ENCODE data around the gene GPX2. TPM values are rescaled to one million over a fixed set of nuclear protein-coding genes. Genes with fewer than 3 reads are reported as not detected.

GPX2 gene
- total and polyA plus RNA-seq, 2 experiments from 2014 or later = 0.78 to 2.2 TPM

DNA sequence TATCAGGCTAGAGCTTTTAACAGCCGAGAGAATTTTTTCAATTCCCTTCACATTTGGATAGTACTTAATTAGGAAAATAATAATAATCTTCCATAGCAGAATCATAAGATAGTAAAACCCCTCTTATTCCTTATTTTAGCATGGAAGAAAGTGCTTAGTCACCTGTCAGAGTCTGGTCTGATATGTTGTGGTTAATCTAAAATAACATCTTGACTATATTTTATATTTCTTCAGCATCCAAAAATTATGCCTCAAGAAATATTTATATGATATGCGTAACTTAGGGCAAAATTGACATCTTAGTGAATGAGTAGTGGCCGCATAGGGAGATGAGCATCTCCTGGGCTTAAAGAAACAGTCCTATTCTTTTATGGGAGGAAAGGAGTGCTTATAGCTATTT is 15.5 kb downstream of the GPX2 start (continued):
- TF ChIP-seq, protein P1, sequence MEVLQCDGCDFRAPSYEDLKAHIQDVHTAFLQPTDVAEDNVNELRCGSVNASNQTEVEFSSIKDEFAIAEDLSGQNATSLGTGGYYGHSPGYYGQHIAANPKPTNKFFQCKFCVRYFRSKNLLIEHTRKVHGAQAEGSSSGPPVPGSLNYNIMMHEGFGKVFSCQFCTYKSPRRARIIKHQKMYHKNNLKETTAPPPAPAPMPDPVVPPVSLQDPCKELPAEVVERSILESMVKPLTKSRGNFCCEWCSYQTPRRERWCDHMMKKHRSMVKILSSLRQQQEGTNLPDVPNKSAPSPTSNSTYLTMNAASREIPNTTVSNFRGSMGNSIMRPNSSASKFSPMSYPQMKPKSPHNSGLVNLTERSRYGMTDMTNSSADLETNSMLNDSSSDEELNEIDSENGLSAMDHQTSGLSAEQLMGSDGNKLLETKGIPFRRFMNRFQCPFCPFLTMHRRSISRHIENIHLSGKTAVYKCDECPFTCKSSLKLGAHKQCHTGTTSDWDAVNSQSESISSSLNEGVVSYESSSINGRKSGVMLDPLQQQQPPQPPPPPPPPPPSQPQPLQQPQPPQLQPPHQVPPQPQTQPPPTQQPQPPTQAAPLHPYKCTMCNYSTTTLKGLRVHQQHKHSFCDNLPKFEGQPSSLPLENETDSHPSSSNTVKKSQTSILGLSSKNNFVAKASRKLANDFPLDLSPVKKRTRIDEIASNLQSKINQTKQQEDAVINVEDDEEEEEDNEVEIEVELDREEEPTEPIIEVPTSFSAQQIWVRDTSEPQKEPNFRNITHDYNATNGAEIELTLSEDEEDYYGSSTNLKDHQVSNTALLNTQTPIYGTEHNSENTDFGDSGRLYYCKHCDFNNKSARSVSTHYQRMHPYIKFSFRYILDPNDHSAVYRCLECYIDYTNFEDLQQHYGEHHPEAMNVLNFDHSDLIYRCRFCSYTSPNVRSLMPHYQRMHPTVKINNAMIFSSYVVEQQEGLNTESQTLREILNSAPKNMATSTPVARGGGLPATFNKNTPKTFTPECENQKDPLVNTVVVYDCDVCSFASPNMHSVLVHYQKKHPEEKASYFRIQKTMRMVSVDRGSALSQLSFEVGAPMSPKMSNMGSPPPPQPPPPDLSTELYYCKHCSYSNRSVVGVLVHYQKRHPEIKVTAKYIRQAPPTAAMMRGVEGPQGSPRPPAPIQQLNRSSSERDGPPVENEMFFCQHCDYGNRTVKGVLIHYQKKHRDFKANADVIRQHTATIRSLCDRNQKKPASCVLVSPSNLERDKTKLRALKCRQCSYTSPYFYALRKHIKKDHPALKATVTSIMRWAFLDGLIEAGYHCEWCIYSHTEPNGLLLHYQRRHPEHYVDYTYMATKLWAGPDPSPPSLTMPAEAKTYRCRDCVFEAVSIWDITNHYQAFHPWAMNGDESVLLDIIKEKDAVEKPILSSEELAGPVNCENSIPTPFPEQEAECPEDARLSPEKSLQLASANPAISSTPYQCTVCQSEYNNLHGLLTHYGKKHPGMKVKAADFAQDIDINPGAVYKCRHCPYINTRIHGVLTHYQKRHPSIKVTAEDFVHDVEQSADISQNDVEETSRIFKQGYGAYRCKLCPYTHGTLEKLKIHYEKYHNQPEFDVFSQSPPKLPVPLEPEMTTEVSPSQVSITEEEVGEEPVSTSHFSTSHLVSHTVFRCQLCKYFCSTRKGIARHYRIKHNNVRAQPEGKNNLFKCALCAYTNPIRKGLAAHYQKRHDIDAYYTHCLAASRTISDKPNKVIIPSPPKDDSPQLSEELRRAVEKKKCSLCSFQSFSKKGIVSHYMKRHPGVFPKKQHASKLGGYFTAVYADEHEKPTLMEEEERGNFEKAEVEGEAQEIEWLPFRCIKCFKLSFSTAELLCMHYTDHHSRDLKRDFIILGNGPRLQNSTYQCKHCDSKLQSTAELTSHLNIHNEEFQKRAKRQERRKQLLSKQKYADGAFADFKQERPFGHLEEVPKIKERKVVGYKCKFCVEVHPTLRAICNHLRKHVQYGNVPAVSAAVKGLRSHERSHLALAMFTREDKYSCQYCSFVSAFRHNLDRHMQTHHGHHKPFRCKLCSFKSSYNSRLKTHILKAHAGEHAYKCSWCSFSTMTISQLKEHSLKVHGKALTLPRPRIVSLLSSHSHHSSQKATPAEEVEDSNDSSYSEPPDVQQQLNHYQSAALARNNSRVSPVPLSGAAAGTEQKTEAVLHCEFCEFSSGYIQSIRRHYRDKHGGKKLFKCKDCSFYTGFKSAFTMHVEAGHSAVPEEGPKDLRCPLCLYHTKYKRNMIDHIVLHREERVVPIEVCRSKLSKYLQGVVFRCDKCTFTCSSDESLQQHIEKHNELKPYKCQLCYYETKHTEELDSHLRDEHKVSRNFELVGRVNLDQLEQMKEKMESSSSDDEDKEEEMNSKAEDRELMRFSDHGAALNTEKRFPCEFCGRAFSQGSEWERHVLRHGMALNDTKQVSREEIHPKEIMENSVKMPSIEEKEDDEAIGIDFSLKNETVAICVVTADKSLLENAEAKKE (CRISPR knock-in tag; IDR thresholded peaks at IDR 0.05) = no peak
- TF ChIP-seq STAT1 (IDR thresholded peaks at IDR 0.05; ENCODE audit: unreplicated experiment) = no peak
- TF ChIP-seq, protein P2, sequence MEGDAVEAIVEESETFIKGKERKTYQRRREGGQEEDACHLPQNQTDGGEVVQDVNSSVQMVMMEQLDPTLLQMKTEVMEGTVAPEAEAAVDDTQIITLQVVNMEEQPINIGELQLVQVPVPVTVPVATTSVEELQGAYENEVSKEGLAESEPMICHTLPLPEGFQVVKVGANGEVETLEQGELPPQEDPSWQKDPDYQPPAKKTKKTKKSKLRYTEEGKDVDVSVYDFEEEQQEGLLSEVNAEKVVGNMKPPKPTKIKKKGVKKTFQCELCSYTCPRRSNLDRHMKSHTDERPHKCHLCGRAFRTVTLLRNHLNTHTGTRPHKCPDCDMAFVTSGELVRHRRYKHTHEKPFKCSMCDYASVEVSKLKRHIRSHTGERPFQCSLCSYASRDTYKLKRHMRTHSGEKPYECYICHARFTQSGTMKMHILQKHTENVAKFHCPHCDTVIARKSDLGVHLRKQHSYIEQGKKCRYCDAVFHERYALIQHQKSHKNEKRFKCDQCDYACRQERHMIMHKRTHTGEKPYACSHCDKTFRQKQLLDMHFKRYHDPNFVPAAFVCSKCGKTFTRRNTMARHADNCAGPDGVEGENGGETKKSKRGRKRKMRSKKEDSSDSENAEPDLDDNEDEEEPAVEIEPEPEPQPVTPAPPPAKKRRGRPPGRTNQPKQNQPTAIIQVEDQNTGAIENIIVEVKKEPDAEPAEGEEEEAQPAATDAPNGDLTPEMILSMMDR (conservative IDR thresholded peaks at IDR 0.05; ENCODE audit: low read depth in 2 of 2) = no peak
- no peak for TF ChIP-seq POLR2AphosphoS5 (IDR thresholded peaks at IDR 0.05; ENCODE audit: low read depth)
- no peak for TF ChIP-seq EZH2 (IDR thresholded peaks at IDR 0.05; ENCODE audit: low read depth, unreplicated experiment)
- no peak for TF ChIP-seq JUNB (IDR thresholded peaks at IDR 0.05; ENCODE audit: unreplicated experiment)
- TF ChIP-seq ZNF114 (CRISPR knock-in tag; IDR thresholded peaks at IDR 0.05) = no peak
- no peak for TF ChIP-seq CREB1 (CRISPR knock-in tag; IDR thresholded peaks at IDR 0.05; ENCODE audit: low read depth)
- TF ChIP-seq EZH2phosphoT487 (IDR thresholded peaks at IDR 0.05; ENCODE audit: unreplicated experiment) = no peak

Measured in GM23338 (cell line).